B cell (primary cell): ENCODE measurements around the gene IKZF1.

ENCODE experiments used
- EZH2 ChIP-seq: IDR thresholded peaks from 2 replicates; pipeline ENCODE4 v1.6.1; 2012; ENCODE audit warnings: borderline replicate concordance, low read depth, mild to moderate bottlenecking, moderate library complexity, low read length; ENCODE audit not compliant: insufficient read depth, poor library complexity, severe bottlenecking
- TF ChIP-seq, protein P1 (sequence below): fragments of 200-600 bp; IDR thresholded peaks from one replicate; pipeline ENCODE4 v1.8.0; 2022; ENCODE audit warnings: antibody characterized with exemption, mild to moderate bottlenecking

GRCh38 chr7:50415844-50416364 lies 111.4 kb downstream of the IKZF1 start:
- TF ChIP-seq, protein P1, sequence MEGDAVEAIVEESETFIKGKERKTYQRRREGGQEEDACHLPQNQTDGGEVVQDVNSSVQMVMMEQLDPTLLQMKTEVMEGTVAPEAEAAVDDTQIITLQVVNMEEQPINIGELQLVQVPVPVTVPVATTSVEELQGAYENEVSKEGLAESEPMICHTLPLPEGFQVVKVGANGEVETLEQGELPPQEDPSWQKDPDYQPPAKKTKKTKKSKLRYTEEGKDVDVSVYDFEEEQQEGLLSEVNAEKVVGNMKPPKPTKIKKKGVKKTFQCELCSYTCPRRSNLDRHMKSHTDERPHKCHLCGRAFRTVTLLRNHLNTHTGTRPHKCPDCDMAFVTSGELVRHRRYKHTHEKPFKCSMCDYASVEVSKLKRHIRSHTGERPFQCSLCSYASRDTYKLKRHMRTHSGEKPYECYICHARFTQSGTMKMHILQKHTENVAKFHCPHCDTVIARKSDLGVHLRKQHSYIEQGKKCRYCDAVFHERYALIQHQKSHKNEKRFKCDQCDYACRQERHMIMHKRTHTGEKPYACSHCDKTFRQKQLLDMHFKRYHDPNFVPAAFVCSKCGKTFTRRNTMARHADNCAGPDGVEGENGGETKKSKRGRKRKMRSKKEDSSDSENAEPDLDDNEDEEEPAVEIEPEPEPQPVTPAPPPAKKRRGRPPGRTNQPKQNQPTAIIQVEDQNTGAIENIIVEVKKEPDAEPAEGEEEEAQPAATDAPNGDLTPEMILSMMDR, result no peak
- no peak for TF ChIP-seq EZH2
